RPMI7951 (cell line): ENCODE results near the gene ANGEL2. TPM values are rescaled to one million over a fixed set of nuclear protein-coding genes. Genes with fewer than 3 reads are reported as not detected.
"Not testable (repeated sequence)": the region's sequence is repeated elsewhere in the genome, so short reads cannot be mapped to it uniquely, and the experiment has no call there.

Source experiments
- DNase-seq: peaks from one replicate; pipeline ENCODE4 v3.0.0-alpha.2; 2012; ENCODE audit warnings: low read depth
- total RNA-seq: library from RNA; depleted of rRNA; stranded (reverse); fragments of >200 nt; shearing (Covaris generic); gene quantifications from 2 replicates; pipeline ENCODE4 v1.2.3, GENCODE V29; 2014

Gene ANGEL2
- total RNA-seq, 1 experiment from 2014 or later: 30.0 TPM

GRCh38 chr1:212975111-212975918 is 40.4 kb downstream of the ANGEL2 start:
- no peak for DNase-seq

GRCh38 chr1:212974711-212975110 is 41.0 kb downstream of the ANGEL2 start:
- DNase-seq: no peak

- DNase-seq: no peak
Observed at GRCh38 chr1:212973899-212974298, 41.8 kb downstream of the ANGEL2 start.

- no peak for DNase-seq
Observed at GRCh38 chr1:212973426-212973825, 42.2 kb downstream of the ANGEL2 start.

GRCh38 chr1:212971312-212971711 is 44.4 kb downstream of the ANGEL2 start:
- DNase-seq: no peak

- no peak for DNase-seq
Observed at GRCh38 chr1:212970085-212970484, 45.6 kb downstream of the ANGEL2 start.

GRCh38 chr1:212968368-212968863 is 47.3 kb downstream of the ANGEL2 start:
- DNase-seq: no peak

- peak; percentile 46 for DNase-seq
Observed at GRCh38 chr1:212967801-212968200, 47.9 kb downstream of the ANGEL2 start.

- no peak for DNase-seq
Observed at GRCh38 chr1:212966616-212967015, 49.1 kb downstream of the ANGEL2 start.

- not testable (repeated sequence) for DNase-seq
Observed at GRCh38 chr1:212964993-212965392, 50.7 kb downstream of the ANGEL2 start.

GRCh38 chr1:212964102-212964501 is 51.6 kb downstream of the ANGEL2 start:
- DNase-seq: no peak

- no peak for DNase-seq
Observed at GRCh38 chr1:212962509-212962908, 53.2 kb downstream of the ANGEL2 start.

- DNase-seq: no peak
Observed at GRCh38 chr1:212960932-212961331, 54.7 kb downstream of the ANGEL2 start.

GRCh38 chr1:212959266-212960220 is 56.1 kb downstream of the ANGEL2 start:
- no peak for DNase-seq

- peak; percentile 62 for DNase-seq
Observed at GRCh38 chr1:212958175-212958574, 57.5 kb downstream of the ANGEL2 start.

GRCh38 chr1:212957546-212957945 is 58.1 kb downstream of the ANGEL2 start:
- no peak for DNase-seq

GRCh38 chr1:212955961-212956620 is 59.6 kb downstream of the ANGEL2 start:
- no peak for DNase-seq

GRCh38 chr1:212955098-212955497 is 60.6 kb downstream of the ANGEL2 start:
- no peak for DNase-seq

GRCh38 chr1:212954514-212954913 is 61.2 kb downstream of the ANGEL2 start:
- DNase-seq: no peak

GRCh38 chr1:212953321-212953720 is 62.3 kb downstream of the ANGEL2 start:
- DNase-seq: no peak

GRCh38 chr1:212952641-212952976 is 63.1 kb downstream of the ANGEL2 start:
- no peak for DNase-seq
